HG03571 (cell line): Measurements from ENCODE around the gene BMF.

Experiments used
- ATAC-seq: cut with Tn5 transposase; IDR thresholded peaks from one replicate; pipeline ENCODE4 v1.9.1; 2021; ENCODE audit not compliant: unreplicated experiment

Gene BMF

GRCh38 chr15:40104296-40104864 lies 4.3 kb downstream of the BMF start:
- ATAC-seq = no peak

GRCh38 chr15:40103864-40104271 lies 4.8 kb downstream of the BMF start:
- ATAC-seq = no peak

GRCh38 chr15:40102897-40103858 lies 5.5 kb downstream of the BMF start:
- no peak for ATAC-seq

- ATAC-seq = no peak
These were observed 7.5 kb downstream of the BMF start for GRCh38 chr15:40100947-40101905.

- ATAC-seq = no peak
These were observed 8.3 kb downstream of the BMF start for GRCh38 chr15:40100123-40100946.

GRCh38 chr15:40098489-40099261 lies 10.0 kb downstream of the BMF start:
- peak; percentile 71 for ATAC-seq

GRCh38 chr15:40097968-40098476 lies 10.7 kb downstream of the BMF start:
- ATAC-seq = peak; percentile 3

GRCh38 chr15:40097096-40097967 lies 11.3 kb downstream of the BMF start:
- no peak for ATAC-seq

- no peak for ATAC-seq
These were observed 12.4 kb downstream of the BMF start for GRCh38 chr15:40096094-40096891.

GRCh38 chr15:40095371-40096093 lies 13.1 kb downstream of the BMF start:
- ATAC-seq = no peak

- ATAC-seq = no peak
These were observed 14.5 kb downstream of the BMF start for GRCh38 chr15:40094156-40094555.

- no peak for ATAC-seq
These were observed 15.5 kb downstream of the BMF start for GRCh38 chr15:40092979-40093869.

GRCh38 chr15:40092256-40092978 lies 16.3 kb downstream of the BMF start:
- no peak for ATAC-seq

GRCh38 chr15:40091861-40092255 lies 16.8 kb downstream of the BMF start:
- no peak for ATAC-seq

GRCh38 chr15:40090774-40091455 lies 17.8 kb downstream of the BMF start:
- no peak for ATAC-seq
